ENCODE results near the gene EML5.
"Not testable (repeated sequence)": the region's sequence is repeated elsewhere in the genome, so short reads cannot be mapped to it uniquely, and the experiment has no call there.

Gene EML5

GRCh38 chr14:88802596-88802995 lies 9.8 kb upstream of the EML5 start:
- no peak for DNase-seq

- no peak for DNase-seq
Measured at GRCh38 chr14:88799522-88799921, 6.8 kb upstream of the EML5 start.

- no peak for DNase-seq
Measured at GRCh38 chr14:88798156-88798555, 5.4 kb upstream of the EML5 start.

- DNase-seq: no peak
Measured at GRCh38 chr14:88793259-88793625, 489 bp upstream of the EML5 start.

GRCh38 chr14:88791629-88792472 lies 902 bp downstream of the EML5 start:
- DNase-seq: peak; percentile 27

- no peak for DNase-seq
Measured at GRCh38 chr14:88791252-88791621, 1.5 kb downstream of the EML5 start.

GRCh38 chr14:88790501-88791251 lies 2.1 kb downstream of the EML5 start:
- no peak for DNase-seq

- not testable (repeated sequence) for DNase-seq
Measured at GRCh38 chr14:88789573-88789972, 3.2 kb downstream of the EML5 start.

GRCh38 chr14:88786715-88787114 lies 6.0 kb downstream of the EML5 start:
- no peak for DNase-seq

GRCh38 chr14:88785911-88786310 lies 6.8 kb downstream of the EML5 start:
- DNase-seq: no peak

GRCh38 chr14:88775532-88775931 lies 17.2 kb downstream of the EML5 start:
- DNase-seq: no peak

GRCh38 chr14:88770736-88771135 lies 22.0 kb downstream of the EML5 start:
- no peak for DNase-seq

- DNase-seq: no peak
Measured at GRCh38 chr14:88765130-88765529, 27.6 kb downstream of the EML5 start.

- DNase-seq: no peak
Measured at GRCh38 chr14:88753873-88754272, 38.9 kb downstream of the EML5 start.

GRCh38 chr14:88750945-88751344 lies 41.8 kb downstream of the EML5 start:
- no peak for DNase-seq

GRCh38 chr14:88750413-88750812 lies 42.3 kb downstream of the EML5 start:
- DNase-seq: no peak

- DNase-seq: no peak
Measured at GRCh38 chr14:88749139-88749538, 43.6 kb downstream of the EML5 start.

GRCh38 chr14:88748288-88748687 lies 44.5 kb downstream of the EML5 start:
- DNase-seq: no peak

GRCh38 chr14:88746052-88746451 lies 46.7 kb downstream of the EML5 start:
- DNase-seq: no peak

GRCh38 chr14:88737245-88737644 lies 55.5 kb downstream of the EML5 start:
- no peak for DNase-seq

GRCh38 chr14:88733121-88733520 lies 59.6 kb downstream of the EML5 start:
- no peak for DNase-seq

GRCh38 chr14:88729159-88729558 lies 63.6 kb downstream of the EML5 start:
- DNase-seq: no peak

- DNase-seq: no peak
Measured at GRCh38 chr14:88727057-88727456, 65.7 kb downstream of the EML5 start.

GRCh38 chr14:88710709-88711108 lies 82.0 kb downstream of the EML5 start:
- DNase-seq: no peak

Measured in activated gamma-delta T cell (primary cell).